Measurements from ENCODE around the gene PCLAF. TPM values are rescaled to one million over a fixed set of nuclear protein-coding genes. Genes with fewer than 3 reads are reported as not detected.
A peak's percentile ranks its signal among the peaks of the same experiment; 100 is the strongest.
"Not testable (repeated sequence)": the region's sequence is repeated elsewhere in the genome, so short reads cannot be mapped to it uniquely, and the experiment has no call there.

The PCLAF gene
- total RNA-seq, 1 donor: 56.7 TPM

DNA sequence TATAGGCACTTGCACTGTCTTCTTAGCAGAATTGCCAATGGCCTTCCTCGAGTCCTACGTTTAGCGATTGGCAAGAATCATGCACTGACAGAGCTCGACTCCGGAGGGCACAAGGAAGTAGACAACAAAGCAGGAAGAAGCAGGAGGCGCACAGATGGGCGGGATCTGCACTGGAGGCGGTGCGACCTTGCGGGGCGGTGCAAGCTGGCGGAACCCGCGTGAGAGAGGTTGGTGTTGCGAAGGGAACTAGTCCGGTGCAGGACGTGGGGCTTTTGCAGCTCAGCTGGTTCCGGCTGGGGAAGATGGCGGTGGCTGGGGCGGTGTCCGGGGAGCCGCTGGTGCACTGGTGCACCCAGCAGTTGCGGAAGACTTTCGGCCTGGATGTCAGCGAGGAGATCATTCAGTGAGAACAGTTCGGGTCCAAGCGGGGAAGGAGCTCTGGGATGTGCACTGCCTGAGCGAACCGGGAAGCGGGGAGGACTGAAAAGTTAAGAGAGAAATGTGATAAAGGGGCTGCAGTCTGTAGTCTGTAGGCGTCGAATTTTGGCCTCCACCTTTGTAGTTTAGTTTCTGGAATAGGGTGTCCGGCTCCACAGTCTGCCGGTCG, 6.4 kb upstream of the PCLAF start, which contains the start of gene TRIP4:
Gene TRIP4 (plus strand): TSS at position 275 of the 607 bp plus-strand sequence. CDS start 28 bp downstream, at position 303.
- no peak for TF ChIP-seq CTCF (IDR thresholded peaks at IDR 0.05; ENCODE audit: insufficient read depth, low read length)
- peak; percentile 97 for DNase-seq (ENCODE audit: low read depth)

GRCh38 chr15:64386291-64386690, 5.0 kb upstream of the PCLAF start:
- no peak for TF ChIP-seq CTCF (IDR thresholded peaks at IDR 0.05; ENCODE audit: insufficient read depth, low read length)
- no peak overlapping the region for H3K4me3 ChIP-seq (ENCODE audit: low read depth, low read length)
- DNase-seq (ENCODE audit: low read depth): no peak

More for the DNA sequence above, 6.4 kb upstream of the PCLAF start, which contains the start of gene TRIP4:
- H3K4me3 ChIP-seq (ENCODE audit: low read depth, low read length): peak within 1 kb of the TSS; percentile 95

- no peak for TF ChIP-seq CTCF (IDR thresholded peaks at IDR 0.05; ENCODE audit: insufficient read depth, low read length)
- DNase-seq (ENCODE audit: low read depth): no peak
- H3K4me3 ChIP-seq (ENCODE audit: low read depth, low read length): no peak overlapping the region
Observed at GRCh38 chr15:64383760-64384159, 2.5 kb upstream of the PCLAF start.

GRCh38 chr15:64380130-64380870, 941 bp downstream of the PCLAF start:
- DNase-seq (ENCODE audit: low read depth): not testable (repeated sequence)
- peak overlapping the region; percentile 80 for H3K4me3 ChIP-seq (ENCODE audit: low read depth, low read length)

DNA sequence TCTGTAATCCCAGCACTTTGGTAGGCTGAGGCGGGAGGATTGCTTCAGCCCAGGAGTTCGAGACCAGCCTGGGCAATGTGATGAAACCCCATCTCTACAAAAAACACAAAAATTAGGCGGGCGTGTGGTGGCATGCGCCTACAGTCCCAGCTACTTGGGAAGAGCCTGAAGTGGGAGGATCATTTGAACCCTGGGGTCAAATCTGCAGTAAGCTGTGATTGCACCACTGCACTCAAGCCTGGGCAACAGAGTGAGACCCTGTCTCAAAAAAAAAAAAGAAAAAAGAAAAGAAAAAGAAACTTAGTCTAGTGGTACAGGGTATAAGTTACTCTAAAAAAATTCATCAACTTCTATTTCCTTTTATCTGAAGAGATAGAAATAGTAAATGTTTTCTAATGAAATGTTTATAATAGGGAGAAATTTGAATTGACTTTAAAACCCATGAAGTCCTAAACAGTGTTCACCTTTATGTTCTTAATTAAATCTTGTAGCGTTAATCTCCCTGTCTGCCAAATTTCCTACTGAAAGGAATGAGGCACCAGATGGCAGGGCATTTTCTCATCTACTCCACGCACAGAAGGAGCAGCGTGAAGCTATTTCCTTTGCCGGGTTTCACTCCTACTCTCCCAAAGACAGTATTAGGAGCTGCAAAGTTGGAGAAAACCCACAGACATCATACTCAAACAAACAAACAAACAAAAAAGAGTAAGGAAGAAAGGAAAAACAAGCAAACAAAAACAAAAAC, 1.9 kb downstream of the PCLAF start:
- DNase-seq (ENCODE audit: low read depth): no peak
- no peak for TF ChIP-seq CTCF (IDR thresholded peaks at IDR 0.05; ENCODE audit: insufficient read depth, low read length)

DNA sequence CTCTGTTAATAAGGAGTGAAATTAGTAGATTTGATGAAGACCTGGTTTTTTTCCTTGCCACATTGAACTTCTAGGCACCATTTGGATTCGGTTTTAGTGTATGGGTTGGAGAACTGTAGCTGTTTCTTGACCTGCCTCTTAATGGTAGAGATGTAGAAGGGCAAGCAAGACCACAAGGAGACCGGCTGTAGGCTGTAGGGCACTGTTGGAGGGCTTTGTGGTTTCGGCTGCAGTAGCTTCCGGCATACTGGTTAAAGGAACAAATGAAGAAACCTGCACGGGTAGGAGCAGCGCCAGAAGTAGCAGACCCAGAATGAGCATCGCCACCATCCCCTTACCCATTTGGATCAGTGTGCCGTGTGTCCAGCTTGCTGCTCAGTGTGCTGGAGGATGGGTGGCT, 7.9 kb downstream of the PCLAF start:
- H3K4me3 ChIP-seq (ENCODE audit: low read depth, low read length): no peak overlapping the region
- no peak for TF ChIP-seq CTCF (IDR thresholded peaks at IDR 0.05; ENCODE audit: insufficient read depth, low read length)
- DNase-seq (ENCODE audit: low read depth): no peak

More for the DNA sequence above, 1.9 kb downstream of the PCLAF start:
- H3K4me3 ChIP-seq (ENCODE audit: low read depth, low read length): no peak overlapping the region

DNA sequence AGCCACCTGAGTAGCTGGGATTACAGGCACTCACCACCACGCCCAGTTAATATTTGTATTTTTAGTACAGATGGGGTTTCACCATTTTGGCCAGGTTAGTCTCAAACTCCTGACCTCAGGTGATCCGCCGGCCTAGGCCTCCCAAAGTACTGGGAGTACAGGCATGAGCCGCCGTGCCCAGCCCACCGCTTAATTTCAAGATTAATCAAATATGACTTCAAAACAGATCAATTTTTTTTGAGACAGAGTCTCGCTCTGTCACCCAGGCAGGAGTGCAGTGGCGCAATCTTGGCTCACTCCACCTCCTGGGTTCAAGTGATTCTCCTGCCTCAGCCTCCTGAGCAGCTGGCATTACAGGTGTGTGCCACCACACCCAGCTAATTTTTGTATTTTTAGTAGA, 9.9 kb downstream of the PCLAF start:
- not testable (repeated sequence) for H3K4me3 ChIP-seq (ENCODE audit: low read depth, low read length); DNase-seq (ENCODE audit: low read depth)
